ENCODE data around the gene ATP5MC2. TPM values are rescaled to one million over a fixed set of nuclear protein-coding genes. Genes with fewer than 3 reads are reported as not detected.
A peak's percentile ranks its signal among the peaks of the same experiment; 100 is the strongest.

The ATP5MC2 gene
- total RNA-seq, 1 donor from 2014 or later = 461 TPM

DNA sequence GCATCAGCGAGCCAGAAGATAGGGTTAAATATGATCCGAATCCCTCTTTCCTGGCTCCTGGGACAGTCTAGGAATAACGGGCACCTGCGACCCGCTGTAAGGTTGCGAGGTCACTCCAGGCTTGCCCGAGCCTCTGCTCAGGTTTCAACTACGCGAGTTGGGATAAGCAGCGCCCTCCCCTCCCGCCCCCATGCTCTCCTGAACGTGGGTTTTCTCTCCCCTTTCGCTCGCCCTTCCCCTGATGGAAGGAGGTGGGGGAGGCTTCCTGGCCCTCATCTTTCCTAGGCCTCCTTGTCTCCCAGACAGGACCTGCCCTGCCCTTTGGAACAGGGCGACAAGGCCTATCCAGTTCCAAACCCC is 753 bp upstream of the ATP5MC2 start:
- Mint-ChIP-seq H3K27ac (peak overlapping the region; percentile 99), H3K4me1 (peaks cover 45% of the 10 kb centered on the region), H3K4me3 (peak overlapping the region; percentile 94), H3K27me3 (ENCODE audit: insufficient read depth, low read depth) (peaks cover 15% of the 10 kb centered on the region), H3K36me3 (peaks cover 13% of the 10 kb centered on the region), H3K9me3 (no peaks in the 10 kb centered on the region)
- peaks cover 41% of the 10 kb centered on the region for H3K79me2 ChIP-seq (ENCODE audit: low read depth)
- peak overlapping the region; percentile 45 for H3K4me3 ChIP-seq
- peaks cover 44% of the 10 kb centered on the region for H3K4me1 ChIP-seq
- H3F3A ChIP-seq (ENCODE audit: low read depth) = peaks cover 42% of the 10 kb centered on the region
- H3K36me3 ChIP-seq = peaks cover 7% of the 10 kb centered on the region
- no peaks in the 10 kb centered on the region for H3K9me3 ChIP-seq (ENCODE audit: low read depth)
- H2AFZ ChIP-seq (replicated peaks) = peak overlapping the region; percentile 43
- TF ChIP-seq EZH2 (IDR thresholded peaks at IDR 0.05) (no peak), CTCF (IDR thresholded peaks at IDR 0.05) (no peak), EZH2phosphoT487 (IDR thresholded peaks at IDR 0.05) (no peak)
- H3K27me3 ChIP-seq = no peaks in the 10 kb centered on the region
- peak; percentile 87 for DNase-seq (ENCODE audit: low spot score)
- no peak overlapping the region for H3K9ac ChIP-seq
- H3K27ac ChIP-seq = peak overlapping the region; percentile 94
- peak overlapping the region; percentile 79 for H3K4me2 ChIP-seq
- H4K20me1 ChIP-seq (ENCODE audit: low read depth) = peaks cover 1% of the 10 kb centered on the region

- Histone ChIP-seq H4K20me1 (ENCODE audit: low read depth) (peaks cover 14% of the 10 kb centered on the region), H3K4me3 (peak overlapping the region; percentile 75), H3F3A (ENCODE audit: low read depth) (peaks cover 42% of the 10 kb centered on the region), H3K9ac (peak overlapping the region; percentile 72), H3K27ac (peak overlapping the region; percentile 10), H3K79me2 (ENCODE audit: low read depth) (peaks cover 56% of the 10 kb centered on the region), H3K36me3 (peaks cover 7% of the 10 kb centered on the region), H3K27me3 (no peaks in the 10 kb centered on the region), H3K4me1 (peaks cover 44% of the 10 kb centered on the region), H3K9me3 (ENCODE audit: low read depth) (no peaks in the 10 kb centered on the region), H2AFZ (replicated peaks) (peak overlapping the region; percentile 86), H3K4me2 (peak overlapping the region; percentile 98)
- peak overlapping the region; percentile 99 for H3K27ac Mint-ChIP-seq
- peak; percentile 13 for DNase-seq (ENCODE audit: low spot score)
- H3K27me3 Mint-ChIP-seq (ENCODE audit: insufficient read depth, low read depth) = peaks cover 11% of the 10 kb centered on the region
- peaks cover 20% of the 10 kb centered on the region for H3K36me3 Mint-ChIP-seq
- H3K4me1 Mint-ChIP-seq = peaks cover 45% of the 10 kb centered on the region
- no peaks in the 10 kb centered on the region for H3K9me3 Mint-ChIP-seq
- H3K4me3 Mint-ChIP-seq = peak overlapping the region; percentile 94
- TF ChIP-seq EZH2phosphoT487 (IDR thresholded peaks at IDR 0.05) = no peak
- no peak for TF ChIP-seq EZH2 (IDR thresholded peaks at IDR 0.05)
These were observed 744 bp downstream of the ATP5MC2 start for GRCh38 chr12:53674977-53675700.

GRCh38 chr12:53670971-53671370 is 4.9 kb downstream of the ATP5MC2 start:
- H3K9me3 ChIP-seq (ENCODE audit: low read depth) = no peaks in the 10 kb centered on the region
- no peak overlapping the region for H3K27ac Mint-ChIP-seq
- DNase-seq (ENCODE audit: low spot score) = no peak
- H3K9me3 Mint-ChIP-seq = no peaks in the 10 kb centered on the region
- H3K4me2 ChIP-seq = no peak overlapping the region
- H4K20me1 ChIP-seq (ENCODE audit: low read depth) = peaks cover 17% of the 10 kb centered on the region
- peaks cover 11% of the 10 kb centered on the region for H3K36me3 ChIP-seq
- H3K9ac ChIP-seq = no peak overlapping the region
- peaks cover 14% of the 10 kb centered on the region for H3F3A ChIP-seq (ENCODE audit: low read depth)
- peaks cover 35% of the 10 kb centered on the region for H3K36me3 Mint-ChIP-seq
- H3K4me3 Mint-ChIP-seq = no peak overlapping the region
- no peak overlapping the region for H2AFZ ChIP-seq (replicated peaks)
- peaks cover 4% of the 10 kb centered on the region for H3K27me3 Mint-ChIP-seq (ENCODE audit: insufficient read depth, low read depth)
- no peak for TF ChIP-seq EZH2 (IDR thresholded peaks at IDR 0.05)
- no peak for TF ChIP-seq EZH2phosphoT487 (IDR thresholded peaks at IDR 0.05)
- TF ChIP-seq CTCF (IDR thresholded peaks at IDR 0.05) = no peak
- H3K4me1 ChIP-seq = peaks cover 12% of the 10 kb centered on the region
- peaks cover 77% of the 10 kb centered on the region for H3K79me2 ChIP-seq (ENCODE audit: low read depth)
- peaks cover 15% of the 10 kb centered on the region for H3K4me1 Mint-ChIP-seq
- H3K4me3 ChIP-seq = no peak overlapping the region
- H3K27me3 ChIP-seq = no peaks in the 10 kb centered on the region
- H3K27ac ChIP-seq = no peak overlapping the region

DNA sequence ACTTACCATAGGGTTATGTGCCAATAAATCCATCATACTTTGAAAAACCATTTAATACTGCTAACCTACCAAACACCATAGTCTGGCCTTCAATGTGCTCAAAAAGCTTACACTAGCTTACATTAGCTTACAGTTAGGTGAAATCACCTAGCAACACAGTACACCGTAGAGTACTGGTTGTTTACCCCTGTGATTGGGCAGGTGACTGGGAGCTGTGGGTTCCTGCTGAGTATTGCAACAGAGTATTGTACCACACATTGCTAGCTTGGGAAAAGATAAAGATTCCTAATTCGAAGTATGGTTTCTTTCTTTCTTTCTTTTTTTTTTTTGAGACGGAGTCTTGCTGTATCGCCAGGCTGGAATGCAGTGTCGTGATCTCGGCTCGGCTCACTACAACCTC is 5.6 kb downstream of the ATP5MC2 start:
- Histone ChIP-seq H4K20me1 (ENCODE audit: low read depth) (peaks cover 17% of the 10 kb centered on the region), H3K27me3 (no peaks in the 10 kb centered on the region), H3K9ac (no peak overlapping the region), H2AFZ (replicated peaks) (no peak overlapping the region), H3K79me2 (ENCODE audit: low read depth) (peaks cover 72% of the 10 kb centered on the region), H3K27ac (no peak overlapping the region), H3K4me2 (no peak overlapping the region), H3K4me1 (peaks cover 11% of the 10 kb centered on the region), H3K9me3 (ENCODE audit: low read depth) (no peaks in the 10 kb centered on the region), H3K4me3 (no peak overlapping the region), H3F3A (ENCODE audit: low read depth) (peaks cover 16% of the 10 kb centered on the region), H3K36me3 (peaks cover 17% of the 10 kb centered on the region)
- Mint-ChIP-seq H3K27ac (no peak overlapping the region), H3K36me3 (peaks cover 41% of the 10 kb centered on the region), H3K4me1 (peaks cover 11% of the 10 kb centered on the region), H3K4me3 (no peak overlapping the region), H3K27me3 (ENCODE audit: insufficient read depth, low read depth) (no peaks in the 10 kb centered on the region), H3K9me3 (no peaks in the 10 kb centered on the region)
- no peak for DNase-seq (ENCODE audit: low spot score)
- TF ChIP-seq EZH2 (IDR thresholded peaks at IDR 0.05) = no peak
- no peak for TF ChIP-seq CTCF (IDR thresholded peaks at IDR 0.05)
- no peak for TF ChIP-seq EZH2phosphoT487 (IDR thresholded peaks at IDR 0.05)

Measured in neural progenitor cell (in vitro differentiated cells).